GM19099 (cell line): ENCODE measurements around the gene ADAMTS4.

Experiments used
- POLR2A ChIP-seq: IDR thresholded peaks from 3 replicates; pipeline ENCODE4 v1.6.1; 2011; ENCODE audit warnings: low read depth; ENCODE audit not compliant: insufficient read length; ENCODE audit errors: extremely low read depth

ADAMTS4 gene

GRCh38 chr1:161223805-161224694 lies 25.2 kb upstream of the ADAMTS4 start:
- TF ChIP-seq POLR2A: no peak

- TF ChIP-seq POLR2A: no peak
These were observed 23.5 kb upstream of the ADAMTS4 start for GRCh38 chr1:161222175-161223019.

- TF ChIP-seq POLR2A: no peak
These were observed 21.1 kb upstream of the ADAMTS4 start for GRCh38 chr1:161220002-161220401.

GRCh38 chr1:161219078-161219892 lies 20.4 kb upstream of the ADAMTS4 start:
- TF ChIP-seq POLR2A: no peak

GRCh38 chr1:161218301-161219077 lies 19.6 kb upstream of the ADAMTS4 start:
- no peak for TF ChIP-seq POLR2A

- no peak for TF ChIP-seq POLR2A
These were observed 19.0 kb upstream of the ADAMTS4 start for GRCh38 chr1:161217831-161218230.

- no peak for TF ChIP-seq POLR2A
These were observed 18.3 kb upstream of the ADAMTS4 start for GRCh38 chr1:161216945-161217712.

- no peak for TF ChIP-seq POLR2A
These were observed 16.2 kb upstream of the ADAMTS4 start, which contains the start of gene FCER1G for GRCh38 chr1:161215076-161215475. FCER1G (plus strand) TSS chr1:161215295; CDS start chr1:161215322, 27 bp downstream.

- TF ChIP-seq POLR2A: no peak
These were observed 15.5 kb upstream of the ADAMTS4 start for GRCh38 chr1:161214369-161214768.

GRCh38 chr1:161209790-161210409 lies 11.0 kb upstream of the ADAMTS4 start:
- TF ChIP-seq POLR2A: no peak

GRCh38 chr1:161207173-161207572 lies 8.3 kb upstream of the ADAMTS4 start:
- TF ChIP-seq POLR2A: no peak

GRCh38 chr1:161206411-161207140 lies 7.7 kb upstream of the ADAMTS4 start:
- no peak for TF ChIP-seq POLR2A
